CD4-positive, alpha-beta T cell (primary cell): Measurements from ENCODE around the gene ORC4. TPM values are rescaled to one million over a fixed set of nuclear protein-coding genes. Genes with fewer than 3 reads are reported as not detected.
"Not testable (repeated sequence)": the region's sequence is repeated elsewhere in the genome, so short reads cannot be mapped to it uniquely, and the experiment has no call there.

Experiments used
- ATAC-seq: fragments of 200-7000 bp; cut with Tn5 transposase; one replicate; pipeline ENCODE4 v1.10.0; 2022; ENCODE audit warnings: mild to moderate bottlenecking; ENCODE audit not compliant: poor library complexity
- CTCF ChIA-PET: fragments of 350-600 bp; sonication (Branson Sonifier 250); formaldehyde crosslinking; loops from one replicate; lab custom pipeline; 2021; ENCODE audit warnings: antibody characterized with exemption, inconsistent platforms; lab: Charles Lee
- POLR2A ChIA-PET: fragments of 350-600 bp; sonication (Branson Sonifier 250); formaldehyde crosslinking; loops from one replicate; lab custom pipeline; 2021; ENCODE audit warnings: antibody characterized with exemption, inconsistent platforms; lab: Charles Lee
- DNase-seq, 14 experiments: peaks; one replicate each; pipeline ENCODE4 v3.0.0-alpha.2; 2013 to 2020; ENCODE audit warnings: mixed read lengths in 2 of 14
- H3K27ac ChIP-seq, 2 donors: one replicate each; pipeline versions ENCODE4 v1.5.1 to v1.7.0; 2013; ENCODE audit warnings: low read length in 2 of 2, low read depth in 1 of 2, mild to moderate bottlenecking in 1 of 2
- H3K27me3 ChIP-seq, 2 experiments: 1 replicate in 1 of 2; 2 replicates in 1 of 2; pipeline versions ENCODE4 v1.6.1 to v1.7.0; 2013; ENCODE audit warnings: low read length in 2 of 2, control low read depth in 1 of 2, mild to moderate bottlenecking in 1 of 2, moderate library complexity in 1 of 2; ENCODE audit not compliant: insufficient read depth in 2 of 2, control insufficient read depth in 1 of 2
- H3K36me3 ChIP-seq: one replicate; pipeline ENCODE4 v1.6.1; 2013; ENCODE audit warnings: low read length, control low read depth; ENCODE audit not compliant: insufficient read depth
- H3K4me1 ChIP-seq: one replicate; pipeline ENCODE4 v1.6.1; 2013; ENCODE audit warnings: low read length, control low read depth; ENCODE audit not compliant: insufficient read depth
- H3K4me3 ChIP-seq: one replicate; pipeline ENCODE4 v1.5.1; 2013; ENCODE audit warnings: mild to moderate bottlenecking, low read length, moderate library complexity
- H3K9me3 ChIP-seq, 2 experiments: 1 replicate in 1 of 2; 2 replicates in 1 of 2; pipeline versions ENCODE4 v1.6.1 to v1.7.0; 2013; ENCODE audit warnings: low read length in 2 of 2, mild to moderate bottlenecking in 2 of 2, control low read depth in 1 of 2, moderate library complexity in 1 of 2; ENCODE audit not compliant: control insufficient read depth in 1 of 2, insufficient read depth in 1 of 2
- H3K27ac Mint-ChIP-seq: one replicate; pipeline ENCODE4 v1.8.0; 2020; ENCODE audit warnings: mixed read lengths
- H3K27me3 Mint-ChIP-seq: one replicate; pipeline ENCODE4 v1.8.0; 2021; ENCODE audit warnings: mixed read lengths
- H3K36me3 Mint-ChIP-seq: one replicate; pipeline ENCODE4 v1.8.0; 2021; ENCODE audit warnings: low read depth, mixed read lengths
- H3K4me1 Mint-ChIP-seq: one replicate; pipeline ENCODE4 v1.8.0; 2021; ENCODE audit warnings: low read depth, mixed read lengths
- H3K4me3 Mint-ChIP-seq: one replicate; pipeline ENCODE4 v1.8.0; 2020; ENCODE audit warnings: mild to moderate bottlenecking, mixed read lengths
- H3K9me3 Mint-ChIP-seq: one replicate; pipeline ENCODE4 v1.8.0; 2020; ENCODE audit warnings: mixed read lengths
- CTCF ChIP-seq: fragments of 200-600 bp; IDR thresholded peaks from one replicate; pipeline ENCODE4 v1.8.0; 2022; ENCODE audit warnings: antibody characterized with exemption, mild to moderate bottlenecking
- intact Hi-C, 2 experiments: fragments of 100-400 bp; cut with DNase I in 1 of 2; cut with micrococcal nuclease in 1 of 2; formaldehyde crosslinking; loops; one replicate each; pipeline versions ENCODE4 v1.15.1 to v1.9.0; 2023 to 2025; cut with DNase I, micrococcal nuclease
- total RNA-seq, 174 experiments: library from RNA in 2 of 174; stranded (reverse) in 2 of 174; gene quantifications; one replicate each; pipeline ENCODE4 v1.2.3 and lab custom pipeline; 2021 to 2026

ORC4 gene
- total RNA-seq, 2 experiments from 2014 or later = 29.4 to 33.9 TPM

- Mint-ChIP-seq H3K9me3 (peaks cover 8% of the 10 kb centered on the region), H3K36me3 (peaks cover 91% of the 10 kb centered on the region), H3K27me3 (no peaks in the 10 kb centered on the region), H3K4me1 (peaks cover 63% of the 10 kb centered on the region), H3K27ac (no peak overlapping the region), H3K4me3 (no peak overlapping the region)
- Histone ChIP-seq H3K4me3 (no peak overlapping the region), H3K27me3 (no peaks in the 10 kb centered on the region), H3K9me3 (peaks cover 0 to 4% of the 10 kb centered on the region in 2 experiments), H3K27ac (no peak overlapping the region), H3K4me1 (no peaks in the 10 kb centered on the region), H3K36me3 (no peaks in the 10 kb centered on the region)
- DNase-seq (no peak), ATAC-seq (no peak)
- CTCF ChIA-PET = no interaction called here
- no peak for TF ChIP-seq CTCF
- intact Hi-C loops = no loop called here
- POLR2A ChIA-PET = no interaction called here
Measured at GRCh38 chr2:148007219-148007900, 13.2 kb downstream of the ORC4 start.

- no peak overlapping the region for H3K4me3 ChIP-seq
- DNase-seq = no peak
- no peaks in the 10 kb centered on the region for H3K27me3 ChIP-seq
- no peak for ATAC-seq
- CTCF ChIA-PET = no interaction called here
- no peak overlapping the region for H3K4me3 Mint-ChIP-seq
- intact Hi-C loops = no loop called here
- H3K9me3 ChIP-seq = peaks cover 0 to 4% of the 10 kb centered on the region in 2 experiments
- peaks cover 91% of the 10 kb centered on the region for H3K36me3 Mint-ChIP-seq
- H3K27me3 Mint-ChIP-seq = no peaks in the 10 kb centered on the region
- no peak overlapping the region for H3K27ac Mint-ChIP-seq
- POLR2A ChIA-PET = no interaction called here
- TF ChIP-seq CTCF = no peak
- H3K9me3 Mint-ChIP-seq = peaks cover 12% of the 10 kb centered on the region
- no peak overlapping the region for H3K27ac ChIP-seq
- H3K4me1 ChIP-seq = no peaks in the 10 kb centered on the region
- H3K4me1 Mint-ChIP-seq = peaks cover 63% of the 10 kb centered on the region
- no peaks in the 10 kb centered on the region for H3K36me3 ChIP-seq
Measured at GRCh38 chr2:148006249-148007007, 14.1 kb downstream of the ORC4 start.

GRCh38 chr2:148002420-148002819 is 18.1 kb downstream of the ORC4 start:
- H3K27ac ChIP-seq, intact Hi-C loops, H3K27me3 Mint-ChIP-seq, H3K36me3 ChIP-seq, H3K4me1 ChIP-seq, H3K9me3 ChIP-seq, CTCF ChIA-PET, H3K4me3 ChIP-seq, H3K4me3 Mint-ChIP-seq, DNase-seq, H3K27me3 ChIP-seq, ATAC-seq, H3K27ac Mint-ChIP-seq, H3K9me3 Mint-ChIP-seq: not testable (repeated sequence)
- Mint-ChIP-seq H3K36me3 (peaks cover 73% of the 10 kb centered on the region), H3K4me1 (peaks cover 67% of the 10 kb centered on the region)
- POLR2A ChIA-PET = interaction anchor here (1.5 kb wide), 1 partner anchor 18 kb away, joined by 3 read pairs; the partner anchor contains the start of genes MBD5 and ORC4
